Astrocyte (in vitro differentiated cells and primary cell): Measurements from ENCODE around the gene TWF2. TPM values are rescaled to one million over a fixed set of nuclear protein-coding genes. Genes with fewer than 3 reads are reported as not detected.

Source experiments
- DNase-seq: peaks from one replicate; pipeline ENCODE4 v3.0.0-alpha.2; 2010; ENCODE audit warnings: low read depth
- FAIRE-seq: peaks from 2 replicates; lab custom pipeline; 2011; peaks lifted over from hg19 to GRCh38; lab: Jason Lieb, UNC
- H2AFZ ChIP-seq: 2 replicates; pipeline ENCODE4 v1.6.0; 2012; ENCODE audit warnings: low read depth, low read length, inconsistent platforms
- H3K27ac ChIP-seq: 2 replicates; pipeline ENCODE4 v1.5.1; 2011; ENCODE audit warnings: low read depth, low read length, inconsistent platforms
- H3K27me3 ChIP-seq: 2 replicates; pipeline ENCODE4 v1.6.0; 2011; ENCODE audit warnings: low read length, inconsistent platforms; ENCODE audit not compliant: insufficient read depth
- H3K36me3 ChIP-seq: 2 replicates; pipeline ENCODE4 v1.5.1; 2011; ENCODE audit warnings: low read length, inconsistent platforms; ENCODE audit not compliant: insufficient read depth
- H3K4me1 ChIP-seq: 2 replicates; pipeline ENCODE4 v1.5.1; 2011; ENCODE audit warnings: low read length, inconsistent platforms; ENCODE audit not compliant: insufficient read depth
- H3K4me2 ChIP-seq: 2 replicates; pipeline ENCODE4 v1.6.0; 2012; ENCODE audit warnings: low read length, inconsistent platforms
- H3K4me3 ChIP-seq: 2 replicates; pipeline ENCODE4 v1.5.1; 2011; ENCODE audit warnings: low read depth, mild to moderate bottlenecking, low read length, inconsistent platforms; ENCODE audit not compliant: insufficient read depth
- H3K79me2 ChIP-seq: 2 replicates; pipeline ENCODE4 v1.6.0; 2012; ENCODE audit warnings: mild to moderate bottlenecking, low read length, inconsistent platforms; ENCODE audit not compliant: insufficient read depth
- H3K9ac ChIP-seq: 2 replicates; pipeline ENCODE4 v1.6.0; 2012; ENCODE audit warnings: mild to moderate bottlenecking, low read length, inconsistent platforms
- H3K9me3 ChIP-seq: 2 replicates; pipeline ENCODE4 v1.5.1; 2012; ENCODE audit warnings: low read depth, mild to moderate bottlenecking, low read length, inconsistent platforms; ENCODE audit not compliant: insufficient read depth
- H4K20me1 ChIP-seq: 2 replicates; pipeline ENCODE4 v1.6.0; 2012; ENCODE audit warnings: low read length, inconsistent platforms; ENCODE audit not compliant: insufficient read depth
- H3K27ac Mint-ChIP-seq: one replicate; pipeline ENCODE4 v1.8.0; 2021; ENCODE audit warnings: mild to moderate bottlenecking, mixed read lengths; ENCODE audit not compliant: unreplicated experiment
- H3K27me3 Mint-ChIP-seq: one replicate; pipeline ENCODE4 v1.8.0; 2021; ENCODE audit warnings: low read depth, mixed read lengths; ENCODE audit not compliant: unreplicated experiment
- H3K36me3 Mint-ChIP-seq: one replicate; pipeline ENCODE4 v1.8.0; 2021; ENCODE audit warnings: low read depth, mixed read lengths; ENCODE audit not compliant: unreplicated experiment
- H3K4me1 Mint-ChIP-seq: one replicate; pipeline ENCODE4 v1.8.0; 2021; ENCODE audit warnings: low read depth, mixed read lengths; ENCODE audit not compliant: unreplicated experiment
- H3K4me3 Mint-ChIP-seq: one replicate; pipeline ENCODE4 v1.8.0; 2021; ENCODE audit warnings: mild to moderate bottlenecking, moderate library complexity, mixed read lengths; ENCODE audit not compliant: unreplicated experiment
- H3K9me3 Mint-ChIP-seq: one replicate; pipeline ENCODE4 v1.8.0; 2021; ENCODE audit warnings: mild to moderate bottlenecking, mixed read lengths; ENCODE audit not compliant: unreplicated experiment
- EZH2 ChIP-seq: IDR thresholded peaks from 2 replicates; pipeline ENCODE4 v1.6.1; 2012; ENCODE audit warnings: mild to moderate bottlenecking, low read length, inconsistent platforms; ENCODE audit not compliant: insufficient read depth
- total RNA-seq: library from RNA; stranded (reverse); gene quantifications from 2 replicates; pipeline ENCODE4 v1.2.1, GENCODE V29; 2021
- TF ChIP-seq, protein P1 (sequence below): IDR thresholded peaks from 2 replicates; pipeline ENCODE4 v1.5.1; 2011; ENCODE audit warnings: low read depth, mild to moderate bottlenecking, inconsistent platforms, low read length, moderate library complexity; ENCODE audit not compliant: insufficient read depth

TWF2 gene
- total RNA-seq, 1 donor from 2014 or later, result 103 TPM

DNA sequence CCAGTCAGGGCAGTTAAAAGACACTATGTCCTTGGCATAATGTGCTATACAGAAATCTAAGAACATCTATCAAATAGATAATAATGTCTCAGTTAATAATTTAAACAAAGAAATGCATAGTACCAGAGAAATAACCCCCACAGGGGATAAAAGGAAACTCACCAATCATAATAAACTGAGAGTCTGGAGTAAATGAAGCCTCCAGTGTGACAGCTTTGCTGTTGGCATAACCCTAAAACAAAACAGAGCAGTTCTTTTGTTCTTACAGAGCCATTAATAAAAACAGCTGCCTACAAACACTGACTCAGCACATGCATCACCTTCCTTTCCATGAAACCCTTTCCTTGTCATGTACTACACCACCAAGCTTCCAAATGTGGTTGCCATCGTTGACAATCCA, 20.1 kb upstream of the TWF2 start:
- FAIRE-seq (no peak), DNase-seq (no peak)
- Histone ChIP-seq H3K79me2 (peaks cover 66% of the 10 kb centered on the region), H3K4me3 (no peak overlapping the region), H2AFZ (no peak overlapping the region), H3K4me2 (no peak overlapping the region), H3K27ac (no peak overlapping the region), H4K20me1 (peaks cover 93% of the 10 kb centered on the region), H3K27me3 (no peaks in the 10 kb centered on the region), H3K9ac (no peak overlapping the region), H3K4me1 (peaks cover 5% of the 10 kb centered on the region), H3K36me3 (peaks cover 85% of the 10 kb centered on the region), H3K9me3 (no peaks in the 10 kb centered on the region)
- TF ChIP-seq, protein P1, sequence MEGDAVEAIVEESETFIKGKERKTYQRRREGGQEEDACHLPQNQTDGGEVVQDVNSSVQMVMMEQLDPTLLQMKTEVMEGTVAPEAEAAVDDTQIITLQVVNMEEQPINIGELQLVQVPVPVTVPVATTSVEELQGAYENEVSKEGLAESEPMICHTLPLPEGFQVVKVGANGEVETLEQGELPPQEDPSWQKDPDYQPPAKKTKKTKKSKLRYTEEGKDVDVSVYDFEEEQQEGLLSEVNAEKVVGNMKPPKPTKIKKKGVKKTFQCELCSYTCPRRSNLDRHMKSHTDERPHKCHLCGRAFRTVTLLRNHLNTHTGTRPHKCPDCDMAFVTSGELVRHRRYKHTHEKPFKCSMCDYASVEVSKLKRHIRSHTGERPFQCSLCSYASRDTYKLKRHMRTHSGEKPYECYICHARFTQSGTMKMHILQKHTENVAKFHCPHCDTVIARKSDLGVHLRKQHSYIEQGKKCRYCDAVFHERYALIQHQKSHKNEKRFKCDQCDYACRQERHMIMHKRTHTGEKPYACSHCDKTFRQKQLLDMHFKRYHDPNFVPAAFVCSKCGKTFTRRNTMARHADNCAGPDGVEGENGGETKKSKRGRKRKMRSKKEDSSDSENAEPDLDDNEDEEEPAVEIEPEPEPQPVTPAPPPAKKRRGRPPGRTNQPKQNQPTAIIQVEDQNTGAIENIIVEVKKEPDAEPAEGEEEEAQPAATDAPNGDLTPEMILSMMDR, result no peak
- TF ChIP-seq EZH2, result no peak
- no peak overlapping the region for H3K4me3 Mint-ChIP-seq
- no peaks in the 10 kb centered on the region for H3K9me3 Mint-ChIP-seq
- H3K4me1 Mint-ChIP-seq, result no peaks in the 10 kb centered on the region
- no peak overlapping the region for H3K27ac Mint-ChIP-seq
- peaks cover 38% of the 10 kb centered on the region for H3K36me3 Mint-ChIP-seq
- H3K27me3 Mint-ChIP-seq, result no peaks in the 10 kb centered on the region

DNA sequence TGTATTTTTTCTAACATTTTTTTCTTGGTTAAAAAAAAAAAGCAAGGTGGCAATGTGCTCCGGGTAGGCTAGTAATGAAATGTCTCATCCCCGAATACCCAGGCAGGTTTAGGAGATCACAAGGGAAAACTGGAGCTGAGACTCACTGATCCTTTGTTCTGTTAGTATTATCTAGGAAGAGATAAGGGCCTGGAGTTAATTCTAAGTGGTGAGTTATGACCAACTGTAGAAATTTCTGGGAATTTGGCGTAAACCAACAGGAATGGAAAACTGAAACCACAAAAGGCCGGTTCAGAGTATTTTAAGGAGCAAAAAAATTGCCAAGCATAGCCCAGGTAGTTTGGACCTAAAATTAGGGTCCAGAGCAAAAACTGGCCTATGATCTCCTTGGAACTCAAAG, 19.0 kb upstream of the TWF2 start:
- Histone ChIP-seq H3K79me2 (peaks cover 54% of the 10 kb centered on the region), H3K36me3 (peaks cover 80% of the 10 kb centered on the region), H3K4me2 (no peak overlapping the region)

GRCh38 chr3:52256622-52257021, 17.7 kb upstream of the TWF2 start:
- no peak overlapping the region for H3K27ac Mint-ChIP-seq
- Histone ChIP-seq H3K79me2 (peaks cover 41% of the 10 kb centered on the region), H4K20me1 (peaks cover 86% of the 10 kb centered on the region), H3K9ac (no peak overlapping the region), H3K36me3 (peaks cover 76% of the 10 kb centered on the region), H3K4me3 (no peak overlapping the region), H3K4me2 (no peak overlapping the region), H3K4me1 (peaks cover 5% of the 10 kb centered on the region), H3K27me3 (no peaks in the 10 kb centered on the region), H3K9me3 (no peaks in the 10 kb centered on the region), H2AFZ (no peak overlapping the region), H3K27ac (no peak overlapping the region)
- H3K27me3 Mint-ChIP-seq, result no peaks in the 10 kb centered on the region
- H3K9me3 Mint-ChIP-seq, result no peaks in the 10 kb centered on the region
- no peak overlapping the region for H3K4me3 Mint-ChIP-seq
- FAIRE-seq, result no peak
- TF ChIP-seq, protein P1, result no peak
- H3K4me1 Mint-ChIP-seq, result peaks cover 6% of the 10 kb centered on the region
- DNase-seq, result no peak
- peaks cover 32% of the 10 kb centered on the region for H3K36me3 Mint-ChIP-seq

More for the DNA sequence above, 19.0 kb upstream of the TWF2 start:
- no peaks in the 10 kb centered on the region for H3K27me3 Mint-ChIP-seq
- H3K9ac ChIP-seq, result no peak overlapping the region
- H3K27ac ChIP-seq, result no peak overlapping the region
- H2AFZ ChIP-seq, result no peak overlapping the region
- peaks cover 93% of the 10 kb centered on the region for H4K20me1 ChIP-seq
- no peak overlapping the region for H3K4me3 ChIP-seq
- H3K4me1 Mint-ChIP-seq, result peaks cover 5% of the 10 kb centered on the region
- no peaks in the 10 kb centered on the region for H3K9me3 ChIP-seq
- H3K4me3 Mint-ChIP-seq, result no peak overlapping the region
- H3K27me3 ChIP-seq, result no peaks in the 10 kb centered on the region
- H3K9me3 Mint-ChIP-seq, result no peaks in the 10 kb centered on the region
- peaks cover 5% of the 10 kb centered on the region for H3K4me1 ChIP-seq
- H3K36me3 Mint-ChIP-seq, result peaks cover 35% of the 10 kb centered on the region
- DNase-seq (peak; percentile 74), FAIRE-seq (no peak)
- H3K27ac Mint-ChIP-seq, result no peak overlapping the region
- TF ChIP-seq EZH2, result no peak
- TF ChIP-seq, protein P1, result no peak
